OCI-LY7 (cell line): ENCODE measurements around the gene PRKN.

Source experiments
- EZH2phosphoT487 ChIP-seq: fragments of 200-600 bp; sonication (generic); IDR thresholded peaks from 2 replicates; pipeline ENCODE4 v1.6.1; 2018; ENCODE audit warnings: low read depth, borderline replicate concordance, mild to moderate bottlenecking, mixed run types, antibody characterized with exemption, low read length, moderate library complexity, mixed read lengths
- TF ChIP-seq, protein P1 (sequence below): fragments of 200-600 bp; sonication (generic); conservative IDR thresholded peaks from 2 replicates; pipeline ENCODE4 v1.5.1; 2014; ENCODE audit warnings: mild to moderate bottlenecking, antibody characterized with exemption, low read length, moderate library complexity, mixed read lengths

DNA sequence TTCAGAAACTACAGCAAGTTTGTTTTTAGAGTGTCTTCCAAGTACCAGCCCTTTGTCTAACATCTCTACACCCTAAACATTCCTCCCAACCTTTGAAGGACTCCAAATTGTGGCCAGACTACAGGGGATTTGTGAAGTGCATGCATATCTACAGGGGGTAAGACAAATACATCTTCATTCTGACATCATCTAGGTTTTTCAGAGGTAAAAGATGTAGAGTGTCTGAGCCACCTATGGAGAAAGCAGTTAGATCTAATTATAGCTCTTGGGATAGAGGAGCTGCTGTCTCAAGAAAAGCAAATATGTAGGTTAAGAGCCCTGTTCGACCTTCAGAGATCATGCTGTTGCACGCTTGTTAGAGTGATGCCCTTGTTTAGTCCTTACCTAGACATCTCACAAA lies 836.0 kb downstream of the PRKN start:
- no peak for TF ChIP-seq EZH2phosphoT487
- TF ChIP-seq, protein P1, sequence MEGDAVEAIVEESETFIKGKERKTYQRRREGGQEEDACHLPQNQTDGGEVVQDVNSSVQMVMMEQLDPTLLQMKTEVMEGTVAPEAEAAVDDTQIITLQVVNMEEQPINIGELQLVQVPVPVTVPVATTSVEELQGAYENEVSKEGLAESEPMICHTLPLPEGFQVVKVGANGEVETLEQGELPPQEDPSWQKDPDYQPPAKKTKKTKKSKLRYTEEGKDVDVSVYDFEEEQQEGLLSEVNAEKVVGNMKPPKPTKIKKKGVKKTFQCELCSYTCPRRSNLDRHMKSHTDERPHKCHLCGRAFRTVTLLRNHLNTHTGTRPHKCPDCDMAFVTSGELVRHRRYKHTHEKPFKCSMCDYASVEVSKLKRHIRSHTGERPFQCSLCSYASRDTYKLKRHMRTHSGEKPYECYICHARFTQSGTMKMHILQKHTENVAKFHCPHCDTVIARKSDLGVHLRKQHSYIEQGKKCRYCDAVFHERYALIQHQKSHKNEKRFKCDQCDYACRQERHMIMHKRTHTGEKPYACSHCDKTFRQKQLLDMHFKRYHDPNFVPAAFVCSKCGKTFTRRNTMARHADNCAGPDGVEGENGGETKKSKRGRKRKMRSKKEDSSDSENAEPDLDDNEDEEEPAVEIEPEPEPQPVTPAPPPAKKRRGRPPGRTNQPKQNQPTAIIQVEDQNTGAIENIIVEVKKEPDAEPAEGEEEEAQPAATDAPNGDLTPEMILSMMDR, result no peak
